ENCODE results near the gene CDC42EP5.

Gene CDC42EP5

DNA sequence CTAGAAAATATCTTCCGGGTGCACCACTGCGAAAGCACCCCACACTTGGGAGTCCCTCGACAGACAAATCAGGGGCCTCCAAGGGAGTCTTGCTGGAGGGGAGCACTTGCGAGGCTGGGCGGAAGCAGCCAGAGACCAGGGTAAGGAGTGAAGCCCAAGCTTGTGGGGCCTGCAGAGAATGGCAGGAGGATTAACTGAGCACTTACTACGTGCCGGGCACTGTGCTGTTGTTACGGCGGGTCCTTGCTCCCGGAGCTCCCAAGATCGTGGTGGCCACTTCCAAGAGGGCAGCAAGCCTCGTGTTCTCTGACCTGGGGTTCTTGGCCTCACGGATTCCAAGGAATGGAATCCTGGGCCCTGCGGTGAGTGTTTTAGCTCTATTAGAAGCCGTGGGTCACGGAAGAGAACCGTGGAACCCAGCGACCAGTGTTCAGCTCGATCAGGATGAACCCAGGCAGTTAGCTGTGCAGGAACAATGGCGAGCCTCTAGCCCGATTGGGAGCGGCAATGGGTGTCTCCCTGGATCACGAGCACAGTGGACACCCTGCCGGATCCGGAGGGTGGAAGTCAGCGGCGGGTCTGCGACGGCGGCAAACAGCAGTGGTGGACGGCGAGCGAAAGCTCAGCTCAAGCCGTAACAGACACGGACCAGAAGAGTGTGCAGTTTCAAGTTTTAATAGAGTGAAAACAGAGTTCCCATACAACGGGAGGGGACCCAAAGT lies 48.3 kb downstream of the CDC42EP5 start:
- no peaks in the 10 kb centered on the region for H3K36me3 Mint-ChIP-seq
- no peaks in the 10 kb centered on the region for H3K4me1 Mint-ChIP-seq
- no peak for DNase-seq
- H3K4me3 Mint-ChIP-seq: no peak overlapping the region
- no peak overlapping the region for H3K27ac Mint-ChIP-seq
- H3K27me3 Mint-ChIP-seq: peaks cover 71% of the 10 kb centered on the region
- no peaks in the 10 kb centered on the region for H3K9me3 Mint-ChIP-seq
- CTCF ChIA-PET: no interaction called here

DNA sequence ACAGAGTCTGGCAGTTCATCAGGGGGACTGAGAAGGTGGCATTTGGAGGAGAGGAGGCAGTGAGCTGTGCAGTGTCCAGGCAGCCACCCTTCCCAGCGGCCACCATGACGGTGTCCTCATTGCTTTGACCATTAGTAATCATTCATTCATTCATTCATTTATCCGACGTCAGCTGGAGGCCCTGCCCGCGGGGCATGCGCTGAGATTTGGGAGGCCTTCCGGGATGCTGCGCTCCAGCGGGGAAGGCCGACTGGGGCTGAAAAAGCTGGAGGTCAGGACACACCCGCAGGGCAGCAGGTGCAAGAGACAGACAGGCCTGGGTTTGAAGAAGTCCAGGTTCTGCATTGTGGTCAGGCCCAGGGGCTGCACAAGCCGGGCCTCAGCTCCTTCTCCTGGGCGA lies 48.9 kb downstream of the CDC42EP5 start:
- CTCF ChIA-PET: no interaction called here
- H3K36me3 Mint-ChIP-seq: no peaks in the 10 kb centered on the region
- DNase-seq: no peak
- peaks cover 66% of the 10 kb centered on the region for H3K27me3 Mint-ChIP-seq
- no peaks in the 10 kb centered on the region for H3K9me3 Mint-ChIP-seq
- H3K27ac Mint-ChIP-seq: no peak overlapping the region
- H3K4me1 Mint-ChIP-seq: no peaks in the 10 kb centered on the region
- no peak overlapping the region for H3K4me3 Mint-ChIP-seq

DNA sequence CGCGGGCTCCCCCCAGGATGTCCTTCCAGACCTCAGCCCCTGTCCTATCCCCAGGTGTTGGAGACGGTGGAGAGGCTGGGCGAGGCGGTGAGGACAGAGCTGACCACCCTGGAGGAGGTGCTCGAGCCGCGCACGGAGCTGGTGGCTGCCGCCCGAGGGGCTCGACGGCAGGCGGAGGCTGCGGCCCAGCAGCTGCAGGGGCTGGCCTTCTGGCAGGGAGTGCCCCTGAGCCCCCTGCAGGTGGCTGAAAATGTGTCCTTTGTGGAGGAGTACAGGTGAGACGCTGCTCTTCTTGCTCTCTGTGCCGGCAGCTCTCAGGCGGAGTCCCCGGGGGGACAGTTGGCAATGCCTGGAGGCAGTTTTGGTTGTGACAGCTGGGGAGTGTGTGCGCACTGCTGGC lies 51.0 kb downstream of the CDC42EP5 start:
- DNase-seq: no peak
- Mint-ChIP-seq H3K27ac (no peak overlapping the region), H3K9me3 (no peaks in the 10 kb centered on the region), H3K27me3 (peaks cover 61% of the 10 kb centered on the region), H3K36me3 (no peaks in the 10 kb centered on the region), H3K4me3 (no peak overlapping the region), H3K4me1 (peaks cover 13% of the 10 kb centered on the region)
- CTCF ChIA-PET: interaction anchor here (1.3 to 2.1 kb wide), 2 partner anchors 17 to 60 kb away, joined by 4 to 10 read pairs; no protein-coding TSS in a partner anchor

DNA sequence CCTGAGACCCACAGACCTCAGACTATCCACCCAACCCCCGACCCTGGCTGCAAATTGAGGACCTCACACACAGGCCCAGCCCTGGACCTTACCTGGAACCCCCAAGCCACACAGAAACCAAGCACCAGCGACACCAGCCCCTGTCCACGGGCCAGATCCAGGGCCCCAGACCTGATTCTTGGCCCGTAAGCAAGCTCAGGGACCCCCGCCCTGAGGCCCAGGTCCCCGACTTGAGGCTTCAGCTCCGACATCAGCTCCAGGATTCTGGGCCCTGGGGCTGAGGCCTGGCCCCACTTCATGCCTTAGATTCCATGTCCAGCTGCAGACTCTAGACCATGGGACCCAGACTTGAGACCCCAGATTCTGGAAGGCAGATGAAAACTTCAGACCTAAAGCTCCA lies 51.6 kb downstream of the CDC42EP5 start:
- CTCF ChIA-PET: interaction anchor here (1.3 to 2.1 kb wide), 2 partner anchors 18 to 60 kb away, joined by 4 to 10 read pairs; no protein-coding TSS in a partner anchor
- no peak for DNase-seq
- H3K27me3 Mint-ChIP-seq: peaks cover 63% of the 10 kb centered on the region
- H3K4me3 Mint-ChIP-seq: no peak overlapping the region
- H3K9me3 Mint-ChIP-seq: no peaks in the 10 kb centered on the region
- no peaks in the 10 kb centered on the region for H3K36me3 Mint-ChIP-seq
- H3K4me1 Mint-ChIP-seq: peaks cover 15% of the 10 kb centered on the region
- H3K27ac Mint-ChIP-seq: no peak overlapping the region

DNA sequence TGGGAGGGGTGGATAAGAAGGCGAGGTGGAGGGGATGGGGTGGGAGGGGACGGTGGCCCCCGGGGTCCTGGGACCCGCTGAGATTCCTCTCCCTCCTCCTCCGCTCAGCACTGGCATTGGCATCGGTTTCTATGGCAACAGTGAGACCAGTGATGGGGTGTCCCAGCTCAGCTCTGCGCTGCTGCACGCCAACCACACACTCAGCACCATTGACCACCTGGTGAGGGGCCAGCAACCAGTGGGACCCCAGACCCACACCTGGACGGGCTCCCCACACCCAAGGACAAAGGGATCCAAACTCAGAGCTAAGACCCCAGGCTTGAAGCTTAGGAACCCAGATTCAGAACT lies 52.0 kb downstream of the CDC42EP5 start:
- Mint-ChIP-seq H3K27ac (no peak overlapping the region), H3K9me3 (no peaks in the 10 kb centered on the region), H3K36me3 (no peaks in the 10 kb centered on the region), H3K4me1 (peaks cover 15% of the 10 kb centered on the region), H3K27me3 (peaks cover 63% of the 10 kb centered on the region), H3K4me3 (no peak overlapping the region)
- DNase-seq: no peak
- CTCF ChIA-PET: interaction anchor here (1.3 to 2.1 kb wide), 2 partner anchors 18 to 61 kb away, joined by 4 to 10 read pairs; no protein-coding TSS in a partner anchor

DNA sequence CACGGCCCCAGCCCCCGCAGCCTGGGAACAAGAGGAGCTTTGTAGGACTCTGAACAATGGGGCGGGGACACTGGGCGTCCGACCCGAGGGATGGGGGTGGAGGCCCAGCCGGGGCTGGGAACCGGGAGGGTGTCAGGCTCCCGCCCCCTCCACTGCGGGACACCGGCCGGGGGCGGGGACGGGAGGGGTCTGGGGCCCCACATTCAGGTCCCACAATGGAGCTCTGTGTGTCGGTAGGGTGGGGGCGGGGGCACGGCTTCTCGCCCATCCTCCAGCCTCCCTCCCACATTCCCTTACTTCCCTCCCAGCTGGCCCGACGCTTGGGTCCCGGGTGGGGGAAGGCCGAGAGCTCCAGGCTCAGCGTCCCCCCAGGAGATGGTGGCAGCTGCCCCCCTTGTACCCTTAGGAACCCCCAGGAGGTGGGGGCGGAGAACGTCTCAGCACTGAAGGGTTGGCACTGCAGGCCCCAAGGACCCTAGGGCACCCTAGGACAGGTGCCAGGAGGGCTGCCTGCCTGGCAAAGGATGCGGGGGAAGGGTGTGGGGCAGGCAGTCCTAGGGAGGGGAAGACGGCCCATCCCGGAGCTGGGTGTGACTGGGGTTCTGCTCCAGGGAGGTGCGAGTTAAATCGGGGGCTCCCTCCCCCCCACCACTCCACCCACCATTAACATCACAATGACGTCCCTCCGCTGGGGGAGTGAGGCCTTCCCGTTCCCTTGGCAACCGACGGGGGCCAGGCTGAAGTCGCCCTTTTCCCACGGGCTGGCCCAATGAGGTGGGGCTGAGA lies 52.5 kb downstream of the CDC42EP5 start:
- Mint-ChIP-seq H3K36me3 (no peaks in the 10 kb centered on the region), H3K27me3 (peaks cover 65% of the 10 kb centered on the region), H3K27ac (no peak overlapping the region), H3K9me3 (no peaks in the 10 kb centered on the region), H3K4me1 (peaks cover 15% of the 10 kb centered on the region), H3K4me3 (no peak overlapping the region)
- CTCF ChIA-PET: interaction anchor here (1.0 to 2.1 kb wide), 4 partner anchors 10 to 61 kb away, joined by 3 to 10 read pairs (median 4); no protein-coding TSS in a partner anchor
- no peak for DNase-seq

DNA sequence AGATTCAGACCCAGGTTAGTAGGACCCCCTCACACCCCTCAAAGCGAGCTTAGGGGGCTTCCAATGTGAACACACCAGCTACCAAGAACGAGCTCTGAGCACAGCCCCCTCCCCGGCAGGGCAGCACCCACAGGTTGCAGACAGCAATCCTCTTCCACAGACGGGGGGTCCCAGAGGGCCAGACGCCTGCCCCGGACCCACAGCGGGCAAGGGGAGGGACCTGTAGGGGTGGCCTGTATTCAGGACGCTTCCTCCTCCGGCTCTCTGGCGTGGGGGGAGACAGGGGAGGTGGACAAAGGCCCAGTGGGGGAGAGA lies 53.1 kb downstream of the CDC42EP5 start:
- H3K4me1 Mint-ChIP-seq: peaks cover 15% of the 10 kb centered on the region
- no peak overlapping the region for H3K4me3 Mint-ChIP-seq
- H3K9me3 Mint-ChIP-seq: no peaks in the 10 kb centered on the region
- no peaks in the 10 kb centered on the region for H3K36me3 Mint-ChIP-seq
- peaks cover 64% of the 10 kb centered on the region for H3K27me3 Mint-ChIP-seq
- CTCF ChIA-PET: interaction anchor here (1.0 to 1.3 kb wide), 2 partner anchors 10 to 29 kb away, joined by 3 to 4 read pairs; no protein-coding TSS in a partner anchor
- H3K27ac Mint-ChIP-seq: no peak overlapping the region
- DNase-seq: no peak

DNA sequence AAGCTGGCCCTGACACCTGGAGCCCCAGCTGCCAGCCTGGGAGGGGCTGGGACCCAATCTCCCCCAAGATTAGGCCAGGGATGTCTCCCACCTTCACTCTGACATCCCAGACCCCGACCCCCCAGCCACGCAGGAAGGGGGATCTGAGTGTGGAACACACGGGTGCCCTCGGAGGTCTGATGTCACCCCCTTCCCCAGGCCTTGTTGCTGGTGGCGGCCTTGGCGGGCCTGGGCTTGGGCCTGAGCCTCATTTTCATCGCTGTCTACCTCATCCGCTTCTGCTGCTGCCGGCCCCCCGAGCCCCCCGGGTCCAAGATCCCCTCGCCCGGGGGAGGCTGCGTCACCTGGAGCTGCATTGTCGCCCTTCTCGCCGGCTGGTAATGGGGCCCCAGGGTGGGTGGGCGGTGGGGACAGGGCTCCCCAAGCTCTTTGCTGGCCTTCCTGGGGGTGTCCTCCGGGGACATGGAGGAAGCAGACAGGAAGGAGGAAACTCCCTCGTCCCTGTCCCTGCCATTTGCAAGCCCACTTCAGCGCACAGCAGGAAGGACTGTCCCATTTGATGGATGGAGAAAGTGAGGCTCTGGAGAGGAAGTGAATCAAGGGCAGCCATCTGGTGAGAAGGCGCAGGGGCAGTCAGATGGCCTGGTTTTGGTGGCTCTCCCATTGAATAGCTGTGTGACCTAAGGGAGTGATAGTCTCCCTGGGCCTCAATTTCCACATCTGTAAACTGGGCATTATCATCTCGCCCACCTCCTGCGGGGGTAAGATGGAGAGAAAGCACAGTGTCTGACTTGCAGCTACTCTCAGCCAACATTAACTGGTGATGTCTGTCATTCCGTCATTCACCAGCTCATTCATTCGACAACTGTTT lies 53.9 kb downstream of the CDC42EP5 start:
- no peak for DNase-seq
- Mint-ChIP-seq H3K4me3 (no peak overlapping the region), H3K27me3 (peaks cover 64% of the 10 kb centered on the region), H3K4me1 (peaks cover 15% of the 10 kb centered on the region), H3K27ac (no peak overlapping the region), H3K9me3 (peaks cover 1% of the 10 kb centered on the region), H3K36me3 (no peaks in the 10 kb centered on the region)
- CTCF ChIA-PET: interaction anchor here (1.0 to 1.3 kb wide), 2 partner anchors 11 to 29 kb away, joined by 3 to 4 read pairs; no protein-coding TSS in a partner anchor

DNA sequence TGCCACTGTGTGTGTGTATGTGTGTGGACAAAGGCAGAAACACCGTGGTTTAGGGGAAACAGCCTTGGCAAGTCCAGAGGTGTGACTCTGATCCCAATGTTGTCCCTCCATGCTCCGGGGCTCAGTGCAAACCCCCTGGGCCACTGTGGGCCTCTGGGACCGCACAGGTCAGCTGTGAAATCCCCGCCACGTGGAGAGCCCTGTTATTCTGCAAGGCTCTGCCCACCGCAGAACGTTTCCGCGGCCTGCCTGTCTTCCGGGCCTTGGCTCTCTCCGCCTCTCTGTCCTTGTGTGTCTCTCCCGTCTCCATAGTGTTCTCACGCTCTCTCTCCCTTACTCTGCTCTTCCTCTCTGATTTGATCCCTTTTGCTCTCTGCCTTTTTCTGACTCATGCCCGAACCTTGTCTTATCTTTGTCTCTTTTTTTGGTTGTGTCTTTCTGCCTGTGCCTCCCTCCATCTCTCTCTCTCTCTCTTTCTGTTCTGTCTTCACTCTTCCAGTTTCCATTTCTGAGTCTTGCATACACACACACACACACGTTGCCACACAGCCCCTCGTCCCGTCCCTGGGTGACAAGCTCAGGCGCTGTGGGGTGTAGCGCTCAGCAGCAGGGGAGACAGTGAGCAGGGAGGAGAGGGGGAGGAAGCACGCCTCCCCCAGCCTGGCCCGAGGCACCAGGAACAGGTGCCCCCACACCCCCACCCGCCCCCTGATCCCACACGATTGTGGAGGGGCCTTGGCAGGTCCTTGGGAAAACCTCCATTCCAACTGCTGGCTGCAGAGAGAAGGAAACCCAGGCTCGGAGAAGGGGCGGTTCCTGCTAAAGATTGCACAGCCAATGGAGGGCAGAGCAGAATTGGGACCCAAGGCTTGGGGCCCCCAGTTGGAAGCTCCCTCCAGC lies 54.8 kb downstream of the CDC42EP5 start:
- H3K27ac Mint-ChIP-seq: peak overlapping the region; percentile 82

DNA sequence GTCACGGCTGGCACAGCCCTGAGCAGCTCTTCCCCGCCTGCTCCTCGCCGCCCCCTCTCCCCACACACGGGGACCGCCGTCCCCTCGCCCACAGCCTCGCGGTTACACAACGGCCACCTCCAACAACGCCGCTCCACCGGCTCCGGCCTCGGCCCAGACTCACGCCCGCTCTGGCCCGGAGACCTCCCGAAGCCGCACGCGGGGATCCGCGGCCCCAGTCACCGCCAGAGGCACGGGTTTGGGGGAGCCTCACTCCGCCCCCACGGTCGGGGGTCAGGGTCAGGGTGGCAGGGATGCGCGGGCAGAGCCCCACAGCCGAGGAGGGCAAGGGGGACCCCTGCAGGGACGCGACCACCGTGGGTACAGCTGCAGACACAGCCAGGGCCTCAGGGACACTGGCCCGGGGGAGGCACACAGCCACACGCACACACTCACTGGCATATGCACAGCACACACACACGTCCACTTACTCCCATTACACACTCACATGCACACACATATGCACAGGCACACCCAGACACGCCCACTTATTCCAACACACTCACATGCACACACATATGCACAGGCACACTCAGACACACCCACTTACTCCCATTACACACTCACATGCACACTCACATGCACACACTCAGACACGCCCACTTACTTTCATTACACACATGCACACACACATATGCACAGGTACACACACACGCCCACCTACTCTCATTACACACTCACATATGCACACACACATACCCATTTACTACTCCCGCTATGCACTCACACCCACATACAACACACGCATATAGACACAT lies 56.2 kb downstream of the CDC42EP5 start:
- peaks cover 6% of the 10 kb centered on the region for H3K9me3 Mint-ChIP-seq
- H3K27me3 Mint-ChIP-seq: peaks cover 63% of the 10 kb centered on the region
- DNase-seq: no peak
- H3K27ac Mint-ChIP-seq: no peak overlapping the region
- H3K4me3 Mint-ChIP-seq: no peak overlapping the region
- peaks cover 15% of the 10 kb centered on the region for H3K4me1 Mint-ChIP-seq
- no peaks in the 10 kb centered on the region for H3K36me3 Mint-ChIP-seq
- CTCF ChIA-PET: interaction anchor here (1.0 to 1.4 kb wide), 3 partner anchors 12 to 62 kb away, joined by 3 to 4 read pairs (median 3); no protein-coding TSS in a partner anchor

More for the DNA sequence above, 54.8 kb downstream of the CDC42EP5 start:
- H3K4me1 Mint-ChIP-seq: peaks cover 15% of the 10 kb centered on the region
- peaks cover 59% of the 10 kb centered on the region for H3K27me3 Mint-ChIP-seq
- peaks cover 6% of the 10 kb centered on the region for H3K9me3 Mint-ChIP-seq
- peak; percentile 71 for DNase-seq
- peak overlapping the region; percentile 26 for H3K4me3 Mint-ChIP-seq
- CTCF ChIA-PET: no interaction called here
- no peaks in the 10 kb centered on the region for H3K36me3 Mint-ChIP-seq

DNA sequence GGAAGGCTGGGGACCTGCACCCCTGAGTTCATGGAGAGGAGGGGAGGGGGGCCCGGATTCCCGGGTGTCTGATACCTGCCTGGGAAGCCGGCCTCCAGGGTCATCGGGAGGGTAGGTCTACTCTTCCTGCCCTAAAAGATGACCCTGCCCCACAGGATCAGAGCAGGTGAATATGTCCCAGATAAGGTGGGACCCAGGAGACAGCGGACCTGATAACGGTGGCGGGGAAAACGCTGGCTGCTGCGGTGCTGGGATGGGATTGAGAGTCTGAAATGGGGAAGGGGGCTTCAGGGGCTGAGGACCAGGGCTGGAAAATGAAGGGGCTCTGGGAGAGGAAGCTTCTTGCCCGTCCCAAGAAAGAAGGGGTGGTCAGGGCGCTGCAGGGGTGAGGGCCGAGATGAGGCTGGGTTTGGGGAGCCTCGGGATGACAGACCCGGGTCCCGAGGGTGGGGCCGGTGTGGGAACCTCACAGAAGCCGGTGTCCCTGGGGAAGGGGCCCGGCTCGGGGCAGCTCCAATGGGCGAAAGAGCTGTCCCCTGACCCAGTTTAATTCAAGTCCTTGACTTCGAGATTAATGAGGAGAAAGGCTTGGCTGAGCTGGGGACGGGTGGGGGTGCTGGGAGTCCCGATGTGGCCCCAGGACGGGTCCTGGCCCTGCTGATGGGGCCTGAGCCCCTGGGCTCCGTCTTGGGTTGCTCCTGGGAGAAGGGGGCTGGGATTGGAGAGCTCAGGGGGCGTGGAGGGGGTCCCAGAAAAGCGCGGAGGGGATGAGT lies 57.0 kb downstream of the CDC42EP5 start:
- DNase-seq: no peak
- CTCF ChIA-PET: interaction anchor here (1.0 to 1.4 kb wide), 3 partner anchors 13 to 63 kb away, joined by 3 to 4 read pairs (median 3); no protein-coding TSS in a partner anchor
- Mint-ChIP-seq H3K27me3 (peaks cover 63% of the 10 kb centered on the region), H3K9me3 (peaks cover 6% of the 10 kb centered on the region), H3K27ac (no peak overlapping the region), H3K36me3 (no peaks in the 10 kb centered on the region), H3K4me3 (no peak overlapping the region), H3K4me1 (peaks cover 15% of the 10 kb centered on the region)

Data from activated naive CD4-positive, alpha-beta T cell treated with anti-CD3 and anti-CD28 coated beads, Interleukin-2, amount 10 ng/mL, durations not matched to agents 7 days and 5 days (primary cell).